Coronary artery (tissue), 2 donors: ENCODE measurements around the gene C17orf75.
"Not testable (repeated sequence)": the region's sequence is repeated elsewhere in the genome, so short reads cannot be mapped to it uniquely, and the experiment has no call there.

Experiments
- DNase-seq: peaks from one replicate; pipeline ENCODE4 v3.0.0-alpha.2; 2017; ENCODE audit warnings: low spot score
- H3K27ac ChIP-seq, 2 donors: fragments of 200-600 bp; sonication (generic); one replicate each; pipeline ENCODE4 v1.5.1; 2016 to 2019
- H3K4me3 ChIP-seq: fragments of 200-600 bp; sonication (generic); 2 replicates; pipeline ENCODE4 v1.5.1; 2016; ENCODE audit warnings: mild to moderate bottlenecking, moderate library complexity
- CTCF ChIP-seq: fragments of 200-600 bp; sonication (generic); IDR thresholded peaks from one replicate; pipeline ENCODE4 v1.5.1; 2019; ENCODE audit warnings: antibody characterized with exemption

The C17orf75 gene

DNA sequence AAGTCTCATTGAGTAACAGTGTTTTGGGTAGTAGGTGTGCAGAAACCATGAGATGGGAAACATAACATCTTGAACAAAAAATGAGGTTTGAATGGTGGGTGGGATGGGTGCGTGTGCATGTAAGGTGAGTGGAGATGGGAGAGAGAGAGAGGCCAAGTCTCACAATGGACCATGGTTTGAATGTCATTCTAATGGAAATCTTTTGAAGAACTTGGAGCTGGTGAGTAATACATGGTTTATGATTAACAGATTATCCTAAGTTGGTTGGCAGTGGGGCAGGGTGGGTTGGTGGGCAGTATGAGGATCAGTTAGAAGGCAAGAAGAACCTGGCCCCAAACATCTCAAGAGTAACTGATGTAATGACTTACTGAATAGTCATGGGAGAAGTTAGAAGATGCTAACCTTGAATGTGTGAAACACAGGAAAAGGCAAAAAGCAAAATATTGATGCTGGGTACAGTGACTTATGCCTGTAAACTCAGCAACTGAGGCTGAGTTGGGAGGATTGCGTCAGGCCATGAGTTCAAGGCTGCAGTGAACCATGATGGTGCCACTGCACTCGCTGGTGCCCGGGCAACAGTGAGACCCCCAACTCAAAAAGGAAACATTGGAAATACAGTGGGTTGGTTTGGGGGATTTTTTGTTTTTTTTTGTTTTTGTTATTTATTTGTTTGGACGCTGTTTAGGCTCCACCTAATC, 40.7 kb upstream of the C17orf75 start:
- no peak overlapping the region for H3K4me3 ChIP-seq
- no peak for TF ChIP-seq CTCF

GRCh38 chr17:32370426-32370825, 28.5 kb upstream of the C17orf75 start:
- no peak overlapping the region for H3K27ac ChIP-seq
- no peak for DNase-seq
- H3K4me3 ChIP-seq = no peak overlapping the region
- TF ChIP-seq CTCF = no peak

More for the DNA sequence above, 40.7 kb upstream of the C17orf75 start:
- no peak overlapping the region for H3K27ac ChIP-seq
- no peak for DNase-seq

- DNase-seq = no peak
- no peak overlapping the region for H3K4me3 ChIP-seq
- H3K27ac ChIP-seq = no peak overlapping the region
- no peak for TF ChIP-seq CTCF
Measured at GRCh38 chr17:32361270-32361669, 19.3 kb upstream of the C17orf75 start.

DNA sequence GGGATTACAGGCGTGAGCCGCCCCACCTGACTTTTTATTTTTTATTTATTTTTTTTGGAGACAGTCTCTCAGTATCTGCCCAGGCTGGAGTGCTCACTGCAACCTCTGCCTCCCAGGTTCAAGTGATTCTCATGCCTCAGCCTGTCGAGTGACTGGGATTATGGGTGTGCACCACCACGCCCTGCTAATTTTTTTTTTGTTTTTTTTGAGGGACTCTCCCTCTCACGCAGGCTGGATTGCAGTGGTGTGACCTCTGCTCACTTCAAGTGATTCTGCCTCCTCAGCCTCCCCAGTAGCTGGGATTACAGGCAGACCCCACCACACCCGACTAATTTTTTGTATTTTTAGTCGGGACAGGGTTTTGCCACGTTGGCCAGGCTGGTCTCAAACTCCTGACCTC, 15.6 kb upstream of the C17orf75 start:
- H3K4me3 ChIP-seq = no peak overlapping the region
- DNase-seq = no peak
- H3K27ac ChIP-seq = no peak overlapping the region
- TF ChIP-seq CTCF = no peak

DNA sequence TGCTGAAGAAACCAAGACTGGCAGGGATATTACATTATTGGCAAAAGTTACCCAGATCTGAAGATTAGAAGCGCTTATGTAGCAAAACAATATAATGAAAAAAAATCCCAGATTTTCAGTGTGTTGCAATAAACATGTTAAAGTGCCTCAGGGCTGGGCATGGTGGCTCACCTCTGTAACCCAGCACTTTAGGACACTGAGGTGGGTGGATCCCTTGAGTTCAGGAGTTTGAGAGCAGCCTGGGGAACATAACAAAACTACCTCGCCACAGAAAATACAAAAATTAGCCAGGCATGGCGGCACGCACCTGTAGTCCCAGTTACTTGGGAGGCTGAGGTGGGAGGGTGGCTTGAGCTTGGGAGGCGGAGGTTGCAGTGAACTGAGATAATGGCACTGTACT, 14.8 kb upstream of the C17orf75 start:
- DNase-seq = no peak
- no peak overlapping the region for H3K4me3 ChIP-seq
- TF ChIP-seq CTCF = no peak
- no peak overlapping the region for H3K27ac ChIP-seq

DNA sequence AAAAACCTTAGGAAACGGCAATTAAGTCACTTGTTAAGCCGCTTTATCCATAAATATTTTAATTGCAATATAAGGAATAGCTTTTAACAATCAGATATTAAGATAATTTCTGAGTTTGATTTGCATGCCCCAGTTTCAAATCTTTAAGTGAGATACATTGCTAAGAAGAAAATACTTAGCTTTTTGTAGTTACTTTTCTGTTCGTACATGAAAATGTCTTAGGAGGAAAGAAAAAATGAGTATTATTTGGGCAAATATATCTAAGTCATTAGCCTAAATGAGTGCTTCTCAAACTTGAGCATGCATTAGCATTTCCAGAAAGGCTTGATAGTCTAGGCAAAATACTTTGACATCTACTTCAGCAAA, 14.4 kb upstream of the C17orf75 start:
- TF ChIP-seq CTCF = no peak
- no peak for DNase-seq
- peak overlapping the region; percentile 49 for H3K4me3 ChIP-seq
- no peak overlapping the region for H3K27ac ChIP-seq

DNA sequence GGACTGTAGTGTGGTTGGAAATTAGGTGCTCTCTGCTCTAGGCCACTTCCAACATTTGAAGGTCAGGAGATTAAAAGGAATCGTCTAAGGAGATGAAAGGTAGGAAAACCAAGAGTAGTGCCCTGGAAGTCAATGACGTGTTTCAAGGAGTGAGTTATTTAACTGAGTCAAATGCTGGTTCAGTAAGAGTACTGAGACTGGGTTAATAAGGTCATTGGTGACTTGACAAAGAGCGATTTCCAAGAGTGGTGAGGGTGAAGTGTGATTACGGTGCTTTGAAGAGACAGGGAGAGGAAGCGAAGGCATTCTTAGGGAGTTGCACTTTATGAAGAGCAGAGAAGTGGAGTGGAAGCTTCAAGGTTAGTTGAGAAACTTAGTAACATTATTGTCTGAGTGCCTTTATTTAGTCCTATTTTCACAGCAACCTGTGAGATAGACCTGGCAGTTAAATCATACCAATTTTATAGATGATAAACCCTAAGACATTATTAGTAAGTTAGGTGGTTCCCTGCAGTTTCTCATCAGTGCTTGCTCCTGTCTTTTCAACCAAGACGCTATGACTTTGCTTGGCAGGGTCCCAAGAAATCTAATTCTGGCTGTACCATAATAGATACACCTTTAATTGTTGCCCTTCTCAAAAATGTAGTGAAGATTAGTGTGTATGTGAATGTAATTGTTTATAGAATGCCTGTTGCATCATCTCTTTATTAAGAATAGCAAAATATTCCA, 13.8 kb upstream of the C17orf75 start:
- no peak overlapping the region for H3K27ac ChIP-seq
- peak overlapping the region; percentile 49 for H3K4me3 ChIP-seq
- DNase-seq = no peak
- no peak for TF ChIP-seq CTCF

GRCh38 chr17:32352734-32353133, 10.8 kb upstream of the C17orf75 start:
- not testable (repeated sequence) for H3K27ac ChIP-seq, DNase-seq
- peak overlapping the region; percentile 80 for H3K4me3 ChIP-seq
